A673 (cell line): Measurements from ENCODE around the gene THOC5. TPM values are rescaled to one million over a fixed set of nuclear protein-coding genes. Genes with fewer than 3 reads are reported as not detected.

Experiments used
- BruUV-seq: library from RNA; stranded (reverse); fragments of 400-500 nt; replicated peaks from 2 replicates; lab custom pipeline; 2021; lab: Mats Ljungman, UMichigan
- CTCF ChIA-PET: fragments of 300-600 bp; sonication (Branson Sonifier 250); formaldehyde crosslinking; loops from one replicate; lab custom pipeline; 2022; ENCODE audit warnings: antibody characterized with exemption; lab: Charles Lee
- POLR2A ChIA-PET: fragments of 300-600 bp; sonication (Branson Sonifier 250); formaldehyde crosslinking; loops from one replicate; lab custom pipeline; 2022; ENCODE audit warnings: antibody characterized with exemption; ENCODE audit not compliant: low non-redundant PET; lab: Charles Lee
- DNase-seq: peaks from one replicate; pipeline ENCODE4 v3.0.0-alpha.2; 2015; ENCODE audit warnings: low spot score
- H3K27ac ChIP-seq: fragments of 200-600 bp; sonication (generic); 2 replicates; pipeline ENCODE4 v1.5.1; 2016; ENCODE audit warnings: mixed run types, low read depth, mild to moderate bottlenecking, mixed read lengths, antibody characterized with exemption, low read length; ENCODE audit not compliant: poor library complexity, severe bottlenecking
- H3K27me3 ChIP-seq: fragments of 200-600 bp; sonication (generic); replicated peaks from 2 replicates; pipeline ENCODE4 v1.6.1; 2017; ENCODE audit warnings: mixed run types, low read depth, mild to moderate bottlenecking, mixed read lengths, antibody characterized with exemption, low read length; ENCODE audit not compliant: insufficient read depth, poor library complexity
- H3K36me3 ChIP-seq: fragments of 200-600 bp; sonication (generic); 2 replicates; pipeline ENCODE4 v1.6.1; 2016; ENCODE audit warnings: mixed run types, mild to moderate bottlenecking, mixed read lengths, antibody characterized with exemption, low read length; ENCODE audit not compliant: insufficient read depth, poor library complexity, severe bottlenecking
- H3K4me1 ChIP-seq: fragments of 200-600 bp; sonication (generic); 2 replicates; pipeline ENCODE4 v1.6.1; 2017; ENCODE audit warnings: mixed run types, mild to moderate bottlenecking, mixed read lengths, antibody characterized with exemption, low read length; ENCODE audit not compliant: insufficient read depth, poor library complexity, severe bottlenecking
- H3K4me3 ChIP-seq: fragments of 200-600 bp; sonication (generic); 2 replicates; pipeline ENCODE4 v1.5.1; 2016; ENCODE audit warnings: low read depth, mixed run types, mild to moderate bottlenecking, mixed read lengths, low read length; ENCODE audit not compliant: poor library complexity, severe bottlenecking
- H3K9me3 ChIP-seq: fragments of 200-600 bp; sonication (generic); 2 replicates; pipeline ENCODE4 v1.6.1; 2016; ENCODE audit warnings: mixed run types, low read depth, mild to moderate bottlenecking, mixed read lengths, antibody characterized with exemption, low read length; ENCODE audit not compliant: poor library complexity, severe bottlenecking
- EZH2 ChIP-seq: fragments of 200-600 bp; sonication (generic); IDR thresholded peaks from 2 replicates; pipeline ENCODE4 v1.6.1; 2017; ENCODE audit warnings: borderline replicate concordance, low read depth, mild to moderate bottlenecking, mixed read lengths, antibody characterized with exemption, low read length; ENCODE audit not compliant: poor library complexity, severe bottlenecking
- intact Hi-C: fragments of 100-400 bp; cut with micrococcal nuclease; formaldehyde crosslinking; loops from one replicate; pipeline ENCODE4 v1.10.0; 2022; ENCODE audit not compliant: unreplicated experiment
- total RNA-seq: library from RNA; stranded (reverse); gene quantifications from 2 replicates; pipeline ENCODE4 v1.2.3, GENCODE V29; 2021
- TF ChIP-seq, protein P1 (sequence below): fragments of 300-800, 200-600 bp; sonication (generic); conservative IDR thresholded peaks from 2 replicates; pipeline ENCODE4 v1.5.1; 2017; ENCODE audit warnings: low read depth, mild to moderate bottlenecking, antibody characterized with exemption, low read length, moderate library complexity, mixed read lengths

THOC5 gene
- total RNA-seq, 1 experiment from 2014 or later = 101 TPM

GRCh38 chr22:29517215-29517908, 36.2 kb downstream of the THOC5 start:
- Histone ChIP-seq H3K27ac (no peak overlapping the region), H3K4me1 (no peaks in the 10 kb centered on the region), H3K9me3 (no peaks in the 10 kb centered on the region), H3K27me3 (no peaks in the 10 kb centered on the region), H3K4me3 (no peak overlapping the region), H3K36me3 (peaks cover 59% of the 10 kb centered on the region)
- DNase-seq = no peak
- intact Hi-C loops = no loop called here
- ChIA-PET POLR2A (no interaction called here), CTCF (no interaction called here)
- BruUV-seq = no TSS peak
- no peak for TF ChIP-seq EZH2
- TF ChIP-seq, protein P1, sequence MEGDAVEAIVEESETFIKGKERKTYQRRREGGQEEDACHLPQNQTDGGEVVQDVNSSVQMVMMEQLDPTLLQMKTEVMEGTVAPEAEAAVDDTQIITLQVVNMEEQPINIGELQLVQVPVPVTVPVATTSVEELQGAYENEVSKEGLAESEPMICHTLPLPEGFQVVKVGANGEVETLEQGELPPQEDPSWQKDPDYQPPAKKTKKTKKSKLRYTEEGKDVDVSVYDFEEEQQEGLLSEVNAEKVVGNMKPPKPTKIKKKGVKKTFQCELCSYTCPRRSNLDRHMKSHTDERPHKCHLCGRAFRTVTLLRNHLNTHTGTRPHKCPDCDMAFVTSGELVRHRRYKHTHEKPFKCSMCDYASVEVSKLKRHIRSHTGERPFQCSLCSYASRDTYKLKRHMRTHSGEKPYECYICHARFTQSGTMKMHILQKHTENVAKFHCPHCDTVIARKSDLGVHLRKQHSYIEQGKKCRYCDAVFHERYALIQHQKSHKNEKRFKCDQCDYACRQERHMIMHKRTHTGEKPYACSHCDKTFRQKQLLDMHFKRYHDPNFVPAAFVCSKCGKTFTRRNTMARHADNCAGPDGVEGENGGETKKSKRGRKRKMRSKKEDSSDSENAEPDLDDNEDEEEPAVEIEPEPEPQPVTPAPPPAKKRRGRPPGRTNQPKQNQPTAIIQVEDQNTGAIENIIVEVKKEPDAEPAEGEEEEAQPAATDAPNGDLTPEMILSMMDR = no peak

DNA sequence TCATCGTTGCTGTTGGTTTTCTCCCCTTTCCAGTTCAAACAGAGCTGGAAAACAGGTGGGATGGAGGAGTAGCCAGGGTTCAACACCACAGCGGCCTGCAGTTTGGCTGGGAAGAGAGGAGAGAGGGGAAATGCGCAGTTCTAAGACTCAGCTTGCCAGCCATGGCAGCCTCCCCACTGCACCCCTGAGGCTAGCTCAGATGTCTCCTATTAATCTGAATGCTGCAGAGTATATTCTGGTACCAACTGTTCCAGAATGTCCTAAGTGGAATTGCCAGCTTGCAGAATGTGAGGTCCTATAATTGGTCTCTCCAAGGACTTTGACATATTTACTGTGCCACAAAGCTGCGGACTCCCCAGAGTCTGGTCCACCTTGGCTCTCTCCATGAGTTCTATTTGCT, 41.5 kb downstream of the THOC5 start:
- POLR2A ChIA-PET = no interaction called here
- CTCF ChIA-PET = no interaction called here
- Histone ChIP-seq H3K27me3 (no peaks in the 10 kb centered on the region), H3K36me3 (peaks cover 58% of the 10 kb centered on the region), H3K4me3 (no peak overlapping the region), H3K9me3 (no peaks in the 10 kb centered on the region), H3K27ac (no peak overlapping the region), H3K4me1 (no peaks in the 10 kb centered on the region)
- intact Hi-C loops = no loop called here
- TF ChIP-seq, protein P1 = no peak
- TF ChIP-seq EZH2 = no peak
- no peak for DNase-seq
- BruUV-seq = no TSS peak

DNA sequence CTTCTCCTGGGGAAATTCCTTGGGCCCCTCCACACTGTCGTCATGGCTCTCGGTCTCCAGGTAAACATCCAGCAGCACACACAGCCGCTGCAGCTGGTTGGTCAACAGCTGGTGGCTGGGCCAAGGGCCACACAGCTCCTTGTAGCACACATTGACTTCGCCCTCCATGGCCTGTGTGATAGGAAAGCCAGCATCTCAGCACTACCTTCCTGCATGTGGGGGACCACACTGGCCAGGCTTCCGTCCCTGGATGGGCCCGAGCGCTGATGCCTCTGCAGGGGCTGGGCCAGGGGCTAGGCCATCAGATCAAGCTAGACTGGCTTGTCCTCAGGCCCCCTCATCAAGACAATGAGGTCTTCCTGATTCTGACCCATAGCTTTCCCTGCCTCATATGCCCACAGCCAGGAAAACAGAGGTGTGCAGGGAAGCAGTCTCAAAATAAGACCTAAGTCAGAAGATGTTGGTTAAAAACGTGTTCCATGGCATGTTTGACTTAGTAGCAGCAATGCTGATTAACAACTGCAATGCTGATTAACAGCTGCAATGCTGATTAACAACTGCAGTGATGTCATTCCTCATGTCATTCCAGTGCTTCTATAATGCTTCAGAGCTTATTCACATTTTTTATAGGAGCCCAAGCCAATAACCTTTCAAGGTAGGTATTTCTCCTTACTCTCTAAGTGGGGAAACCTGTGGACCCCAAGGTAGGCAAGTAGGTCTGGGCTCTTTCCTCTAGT, 42.3 kb downstream of the THOC5 start:
- no peaks in the 10 kb centered on the region for H3K9me3 ChIP-seq
- H3K4me3 ChIP-seq = no peak overlapping the region
- peaks cover 59% of the 10 kb centered on the region for H3K36me3 ChIP-seq
- ChIA-PET POLR2A (no interaction called here), CTCF (interaction anchor here (1.1 kb wide), 1 partner anchor 40 kb away, joined by 4 read pairs; no protein-coding TSS in a partner anchor)
- BruUV-seq = no TSS peak
- intact Hi-C loops = no loop called here
- no peak overlapping the region for H3K27ac ChIP-seq
- H3K4me1 ChIP-seq = no peaks in the 10 kb centered on the region
- no peaks in the 10 kb centered on the region for H3K27me3 ChIP-seq
- no peak for DNase-seq
- TF ChIP-seq, protein P1 = no peak
- TF ChIP-seq EZH2 = no peak
